ENCODE results near the gene ATG5.

Gene ATG5

DNA sequence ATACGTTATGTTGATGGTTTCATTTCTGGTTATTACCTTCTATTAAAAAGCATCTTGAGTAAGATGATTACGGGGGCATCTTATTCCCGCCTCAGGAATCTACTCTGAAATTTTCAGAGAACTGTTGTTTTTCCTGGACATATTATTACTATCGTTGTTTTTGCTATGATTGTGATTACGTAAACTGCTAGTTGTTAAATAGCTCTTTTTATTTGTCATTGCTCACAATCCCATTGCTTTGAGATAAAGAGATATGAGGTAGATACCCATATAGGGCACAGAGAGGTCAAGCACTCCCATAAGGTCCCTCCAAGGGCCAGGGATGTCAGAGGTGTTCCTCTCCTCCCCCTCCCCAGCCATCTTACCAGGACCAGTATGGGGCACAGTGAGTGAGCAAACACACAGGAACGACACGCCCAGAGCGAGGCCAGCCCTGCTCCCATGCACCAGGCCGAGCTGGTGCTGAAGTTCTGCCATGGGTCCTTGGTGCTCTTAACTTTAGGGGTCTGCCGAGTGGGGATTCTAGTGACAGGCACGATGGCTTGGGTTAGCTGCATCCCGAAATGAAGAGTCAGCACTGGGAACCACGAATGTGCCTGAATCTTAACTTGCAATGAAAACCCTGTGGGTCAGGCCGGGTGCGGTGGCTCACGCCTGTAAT, 189.5 kb downstream of the ATG5 start:
- Histone ChIP-seq H3K36me3 (no peaks in the 10 kb centered on the region), H3K9me3 (no peaks in the 10 kb centered on the region), H3K27me3 (peaks cover 0 to 5% of the 10 kb centered on the region in 2 donors), H3K4me3 (no peak overlapping the region), H3K27ac (no peak overlapping the region), H3K4me1 (no peaks in the 10 kb centered on the region)
- DNase-seq = no peak
- TF ChIP-seq, protein P1, sequence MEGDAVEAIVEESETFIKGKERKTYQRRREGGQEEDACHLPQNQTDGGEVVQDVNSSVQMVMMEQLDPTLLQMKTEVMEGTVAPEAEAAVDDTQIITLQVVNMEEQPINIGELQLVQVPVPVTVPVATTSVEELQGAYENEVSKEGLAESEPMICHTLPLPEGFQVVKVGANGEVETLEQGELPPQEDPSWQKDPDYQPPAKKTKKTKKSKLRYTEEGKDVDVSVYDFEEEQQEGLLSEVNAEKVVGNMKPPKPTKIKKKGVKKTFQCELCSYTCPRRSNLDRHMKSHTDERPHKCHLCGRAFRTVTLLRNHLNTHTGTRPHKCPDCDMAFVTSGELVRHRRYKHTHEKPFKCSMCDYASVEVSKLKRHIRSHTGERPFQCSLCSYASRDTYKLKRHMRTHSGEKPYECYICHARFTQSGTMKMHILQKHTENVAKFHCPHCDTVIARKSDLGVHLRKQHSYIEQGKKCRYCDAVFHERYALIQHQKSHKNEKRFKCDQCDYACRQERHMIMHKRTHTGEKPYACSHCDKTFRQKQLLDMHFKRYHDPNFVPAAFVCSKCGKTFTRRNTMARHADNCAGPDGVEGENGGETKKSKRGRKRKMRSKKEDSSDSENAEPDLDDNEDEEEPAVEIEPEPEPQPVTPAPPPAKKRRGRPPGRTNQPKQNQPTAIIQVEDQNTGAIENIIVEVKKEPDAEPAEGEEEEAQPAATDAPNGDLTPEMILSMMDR (IDR thresholded peaks at IDR 0.05) = no peak
- intact Hi-C loops (cut with DNase I; ENCODE audit: low total_unique reads) = no loop called here

DNA sequence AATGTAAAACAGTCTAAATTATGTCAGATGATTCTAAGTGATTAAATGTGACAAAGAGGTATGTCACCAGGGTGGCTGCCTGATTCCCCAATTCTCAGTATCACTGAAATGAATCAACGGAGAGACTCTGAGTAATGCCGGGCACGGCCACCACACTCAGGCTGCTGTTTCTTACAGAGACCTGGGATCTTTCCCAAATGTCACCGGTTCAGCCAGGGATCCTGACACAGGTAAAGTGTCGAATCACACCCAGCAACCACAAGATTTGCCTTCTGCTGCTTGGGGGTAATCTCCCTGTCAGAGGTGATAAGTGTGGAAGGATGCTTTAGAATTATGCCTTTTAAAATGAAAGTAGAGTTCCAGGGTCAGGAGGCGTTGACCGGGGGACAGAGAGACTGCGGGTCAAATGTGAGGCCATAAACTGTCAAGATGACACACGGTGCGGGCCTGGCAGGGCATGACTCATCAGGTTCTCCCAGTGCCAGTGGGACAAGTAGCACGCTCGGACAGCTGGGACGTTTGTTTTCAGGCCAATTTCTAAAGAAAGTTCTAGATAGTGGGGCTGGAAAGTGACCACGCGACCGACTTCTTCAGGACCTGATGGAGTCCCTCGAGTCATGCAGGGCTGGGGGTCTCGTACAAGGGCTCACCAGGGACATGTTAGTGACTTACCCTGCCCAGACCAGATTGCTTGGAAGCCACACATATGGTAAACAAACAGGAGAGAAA, 190.5 kb downstream of the ATG5 start:
- peaks cover 0 to 5% of the 10 kb centered on the region in 2 donors for H3K27me3 ChIP-seq
- no peak overlapping the region for H3K27ac ChIP-seq
- H3K36me3 ChIP-seq = no peaks in the 10 kb centered on the region
- intact Hi-C loops (cut with DNase I; ENCODE audit: low total_unique reads) = no loop called here
- no peaks in the 10 kb centered on the region for H3K9me3 ChIP-seq
- H3K4me1 ChIP-seq = no peaks in the 10 kb centered on the region
- TF ChIP-seq, protein P1 (IDR thresholded peaks at IDR 0.05) = no peak
- H3K4me3 ChIP-seq = no peak overlapping the region
- DNase-seq = no peak
